IPS-11a (cell line): ENCODE measurements around the gene ZCCHC24.
"Not testable (repeated sequence)": the region's sequence is repeated elsewhere in the genome, so short reads cannot be mapped to it uniquely, and the experiment has no call there.

Source experiments
- H3K4me3 ChIP-seq: one replicate; pipeline ENCODE4 v1.5.1; 2013; ENCODE audit warnings: low read depth, low read length, control low read depth

The ZCCHC24 gene

GRCh38 chr10:79349072-79349491 is 96.3 kb downstream of the ZCCHC24 start:
- no peak overlapping the region for H3K4me3 ChIP-seq

- H3K4me3 ChIP-seq: peak overlapping the region; percentile 53
Measured at GRCh38 chr10:79348640-79348988, 96.8 kb downstream of the ZCCHC24 start.

- peak overlapping the region; percentile 53 for H3K4me3 ChIP-seq
Measured at GRCh38 chr10:79347894-79348639, 97.4 kb downstream of the ZCCHC24 start.

- H3K4me3 ChIP-seq: peak within 1 kb of the TSS; percentile 53
Measured at GRCh38 chr10:79347226-79347893, 98.1 kb downstream of the ZCCHC24 start, which contains the start of gene PPIF. PPIF (plus strand) TSS chr10:79347469; CDS start chr10:79347549, 80 bp downstream.

- H3K4me3 ChIP-seq: no peak overlapping the region
Measured at GRCh38 chr10:79346388-79347225, 98.8 kb downstream of the ZCCHC24 start.

GRCh38 chr10:79346012-79346340 is 99.4 kb downstream of the ZCCHC24 start:
- no peak overlapping the region for H3K4me3 ChIP-seq

GRCh38 chr10:79345241-79346011 is 100.0 kb downstream of the ZCCHC24 start:
- no peak overlapping the region for H3K4me3 ChIP-seq

- no peak overlapping the region for H3K4me3 ChIP-seq
Measured at GRCh38 chr10:79344502-79345195, 100.8 kb downstream of the ZCCHC24 start.

GRCh38 chr10:79342811-79343561 is 102.4 kb downstream of the ZCCHC24 start:
- H3K4me3 ChIP-seq: no peak overlapping the region

GRCh38 chr10:79342295-79342761 is 103.1 kb downstream of the ZCCHC24 start:
- H3K4me3 ChIP-seq: no peak overlapping the region

- no peak overlapping the region for H3K4me3 ChIP-seq
Measured at GRCh38 chr10:79340646-79341244, 104.7 kb downstream of the ZCCHC24 start.

- H3K4me3 ChIP-seq: no peak overlapping the region
Measured at GRCh38 chr10:79339266-79339665, 106.2 kb downstream of the ZCCHC24 start.

GRCh38 chr10:79337783-79338469 is 107.5 kb downstream of the ZCCHC24 start:
- H3K4me3 ChIP-seq: not testable (repeated sequence)

- H3K4me3 ChIP-seq: no peak overlapping the region
Measured at GRCh38 chr10:79336739-79337138, 108.7 kb downstream of the ZCCHC24 start.

GRCh38 chr10:79336276-79336675 is 109.1 kb downstream of the ZCCHC24 start:
- no peak overlapping the region for H3K4me3 ChIP-seq

GRCh38 chr10:79335470-79336235 is 109.8 kb downstream of the ZCCHC24 start:
- no peak overlapping the region for H3K4me3 ChIP-seq

GRCh38 chr10:79335094-79335469 is 110.3 kb downstream of the ZCCHC24 start:
- H3K4me3 ChIP-seq: no peak overlapping the region

GRCh38 chr10:79334573-79334972 is 110.9 kb downstream of the ZCCHC24 start:
- H3K4me3 ChIP-seq: no peak overlapping the region
